H9 (cell line): ENCODE results near the gene CEP250. TPM values are rescaled to one million over a fixed set of nuclear protein-coding genes. Genes with fewer than 3 reads are reported as not detected.

Source experiments
- DNase-seq: peaks from one replicate; pipeline ENCODE4 v3.0.0-alpha.2; 2017
- H2AFZ ChIP-seq: one replicate; pipeline ENCODE4 v1.6.1; 2013; ENCODE audit warnings: mild to moderate bottlenecking, low read length, control low read depth, moderate library complexity
- H2AK5ac ChIP-seq: 2 replicates; pipeline ENCODE4 v1.6.1; 2013; ENCODE audit warnings: low read length, control low read depth, mixed read lengths; ENCODE audit not compliant: insufficient read length
- H2BK120ac ChIP-seq: one replicate; pipeline ENCODE4 v1.6.1; 2013; ENCODE audit warnings: low read depth, mild to moderate bottlenecking, low read length, control low read depth, inconsistent platforms; ENCODE audit not compliant: poor library complexity, severe bottlenecking
- H2BK12ac ChIP-seq: 2 replicates; pipeline ENCODE4 v1.6.1; 2013; ENCODE audit warnings: low read length, control low read depth, mixed read lengths, low read depth; ENCODE audit not compliant: insufficient read length
- H2BK15ac ChIP-seq: 2 replicates; pipeline ENCODE4 v1.6.1; 2013; ENCODE audit warnings: low read depth, low read length, control low read depth
- H2BK20ac ChIP-seq: one replicate; pipeline ENCODE4 v1.6.1; 2013; ENCODE audit warnings: low read depth, mild to moderate bottlenecking, low read length, control low read depth, inconsistent platforms; ENCODE audit not compliant: poor library complexity, severe bottlenecking
- H2BK5ac ChIP-seq: 2 replicates; pipeline ENCODE4 v1.6.1; 2013; ENCODE audit warnings: low read length, control low read depth, mixed read lengths; ENCODE audit not compliant: insufficient read length
- H3K14ac ChIP-seq: 2 replicates; pipeline ENCODE4 v1.6.1; 2013; ENCODE audit warnings: low read length, control low read depth; ENCODE audit not compliant: insufficient read depth
- H3K18ac ChIP-seq: 2 replicates; pipeline ENCODE4 v1.6.1; 2013; ENCODE audit warnings: low read depth, mild to moderate bottlenecking, mixed read lengths, low read length, control low read depth; ENCODE audit not compliant: insufficient read length
- H3K23ac ChIP-seq: 2 replicates; pipeline ENCODE4 v1.6.1; 2013; ENCODE audit warnings: low read length, control low read depth, mixed read lengths, low read depth; ENCODE audit not compliant: insufficient read length
- H3K23me2 ChIP-seq: 2 replicates; pipeline ENCODE4 v1.6.1; 2013; ENCODE audit warnings: low read depth, mild to moderate bottlenecking, mixed read lengths, low read length, control low read depth; ENCODE audit not compliant: insufficient read length, poor library complexity, severe bottlenecking
- H3K27ac ChIP-seq: 2 replicates; pipeline ENCODE4 v1.5.1; 2013; ENCODE audit warnings: low read length, control low read depth, mixed read lengths, low read depth; ENCODE audit not compliant: insufficient read length
- H3K27me3 ChIP-seq: 2 replicates; pipeline ENCODE4 v1.6.1; 2013; ENCODE audit warnings: low read length, control low read depth, inconsistent platforms; ENCODE audit not compliant: insufficient read depth
- H3K4ac ChIP-seq: 2 replicates; pipeline ENCODE4 v1.6.1; 2013; ENCODE audit warnings: low read depth, mild to moderate bottlenecking, control low read depth, inconsistent platforms, low read length, moderate library complexity
- H3K4me1 ChIP-seq: 2 replicates; pipeline ENCODE4 v1.6.1; 2013; ENCODE audit warnings: low read length, control low read depth, inconsistent platforms; ENCODE audit not compliant: insufficient read depth
- H3K4me2 ChIP-seq: 2 replicates; pipeline ENCODE4 v1.6.1; 2013; ENCODE audit warnings: low read length, control low read depth, mixed read lengths; ENCODE audit not compliant: insufficient read length, insufficient read depth
- H3K56ac ChIP-seq: 2 replicates; pipeline ENCODE4 v1.6.1; 2013; ENCODE audit warnings: low read depth, mild to moderate bottlenecking, mixed read lengths, low read length, control low read depth; ENCODE audit not compliant: insufficient read length
- H3K79me1 ChIP-seq: 2 replicates; pipeline ENCODE4 v1.6.1; 2013; ENCODE audit warnings: low read depth, mild to moderate bottlenecking, moderate library complexity, low read length, control low read depth, inconsistent platforms; ENCODE audit not compliant: insufficient read depth, poor library complexity, severe bottlenecking
- H3K79me2 ChIP-seq: 2 replicates; pipeline ENCODE4 v1.6.1; 2013; ENCODE audit warnings: low read length, control low read depth, inconsistent platforms; ENCODE audit not compliant: insufficient read depth
- H3K9ac ChIP-seq: 2 replicates; pipeline ENCODE4 v1.6.1; 2013; ENCODE audit warnings: low read length, control low read depth, mixed read lengths; ENCODE audit not compliant: insufficient read length; ENCODE audit errors: extremely low read depth
- H3K9me3 ChIP-seq: one replicate; pipeline ENCODE4 v1.6.1; 2013; ENCODE audit warnings: low read depth, low read length, inconsistent platforms; ENCODE audit not compliant: control insufficient read depth
- H3T11ph ChIP-seq: one replicate; pipeline ENCODE4 v1.6.1; 2013; ENCODE audit warnings: mild to moderate bottlenecking, low read length, control low read depth, inconsistent platforms
- H4K20me1 ChIP-seq: one replicate; pipeline ENCODE4 v1.6.1; 2013; ENCODE audit not compliant: control insufficient read depth, insufficient read length, insufficient read depth
- H4K5ac ChIP-seq: 2 replicates; pipeline ENCODE4 v1.6.1; 2013; ENCODE audit warnings: low read depth, mild to moderate bottlenecking, mixed read lengths, low read length, control low read depth; ENCODE audit not compliant: insufficient read length
- H4K8ac ChIP-seq: replicated peaks from 2 replicates; pipeline ENCODE4 v1.6.1; 2013; ENCODE audit warnings: low read length, control low read depth, mixed read lengths, low read depth; ENCODE audit not compliant: insufficient read length
- H4K91ac ChIP-seq: 2 replicates; pipeline ENCODE4 v1.6.1; 2013; ENCODE audit warnings: low read depth, mild to moderate bottlenecking, moderate library complexity, mixed read lengths, low read length, control low read depth; ENCODE audit not compliant: insufficient read length
- H3K27ac Mint-ChIP-seq, 3 experiments: 2 replicates in 2 of 3; 3 replicates in 1 of 3; pipeline ENCODE4 v1.8.0; 2020 to 2021; ENCODE audit warnings: mixed read lengths in 3 of 3, mild to moderate bottlenecking in 1 of 3, moderate library complexity in 1 of 3
- H3K27me3 Mint-ChIP-seq: 2 replicates; pipeline ENCODE4 v1.8.0; 2021; ENCODE audit warnings: low read depth, mild to moderate bottlenecking, moderate library complexity, mixed read lengths
- H3K36me3 Mint-ChIP-seq, 3 experiments: 2 replicates in 2 of 3; 3 replicates in 1 of 3; pipeline ENCODE4 v1.8.0; 2020 to 2021; ENCODE audit warnings: low read depth in 3 of 3, mixed read lengths in 3 of 3; ENCODE audit not compliant: insufficient read depth in 1 of 3
- H3K4me1 Mint-ChIP-seq, 2 experiments: 2 replicates each; pipeline ENCODE4 v1.8.0; 2020; ENCODE audit warnings: mixed read lengths in 2 of 2
- H3K4me3 Mint-ChIP-seq, 2 experiments: 2 replicates in 1 of 2; 3 replicates in 1 of 2; pipeline ENCODE4 v1.8.0; 2020 to 2021; ENCODE audit warnings: mild to moderate bottlenecking in 2 of 2, mixed read lengths in 2 of 2, moderate library complexity in 1 of 2
- H3K9me3 Mint-ChIP-seq, 2 experiments: 2 replicates in 1 of 2; 3 replicates in 1 of 2; pipeline ENCODE4 v1.8.0; 2020; ENCODE audit warnings: mild to moderate bottlenecking in 2 of 2, mixed read lengths in 2 of 2, moderate library complexity in 1 of 2
- WGBS: extraction: QIAGEN DNeasy Blood & Tissue Kit; methylation state at CpG from one replicate; pipeline ENCODE4 v1.1.7; 2013; ENCODE audit warnings: missing lambda C conversion rate, low lambda C conversion rate, mixed read lengths; ENCODE audit not compliant: insufficient read length; ENCODE audit errors: extremely low coverage; 5-methylcytosine and 5-hydroxymethylcytosine counted together
- total RNA-seq: library from RNA; stranded (reverse); gene quantifications from 2 replicates; pipeline ENCODE4 v1.2.1, GENCODE V29; 2021
- TF ChIP-seq, protein P1 (sequence below): fragments of 200-600 bp; sonication (generic); conservative IDR thresholded peaks from 3 replicates; pipeline ENCODE4 v1.8.0; 2021; ENCODE audit warnings: antibody characterized with exemption, mild to moderate bottlenecking

CEP250 gene
- total RNA-seq, 1 experiment from 2014 or later, result 29.8 TPM

DNA sequence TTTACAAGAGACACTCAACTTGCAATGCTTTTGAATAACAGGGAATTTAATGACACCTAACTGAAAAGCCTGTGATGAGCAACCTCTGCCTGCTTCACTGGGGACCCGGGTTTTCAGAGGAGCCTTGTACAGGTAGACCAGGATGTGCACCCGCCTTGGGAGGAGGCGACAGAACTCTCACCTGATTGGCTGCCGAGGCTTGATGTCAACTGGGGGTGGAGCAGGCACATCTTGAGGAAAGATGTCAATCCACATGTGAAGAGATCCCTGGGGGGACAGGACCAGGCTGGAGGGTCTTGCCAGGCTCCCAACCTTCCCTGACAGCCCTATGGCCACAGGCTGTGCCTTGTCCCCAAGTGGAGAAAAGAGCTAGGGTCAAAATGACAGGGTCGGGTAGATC lies 106.3 kb downstream of the CEP250 start:
- Histone ChIP-seq H3K27me3 (no peaks in the 10 kb centered on the region), H2AFZ (no peak overlapping the region), H3K9ac (no peak overlapping the region), H3K79me2 (no peaks in the 10 kb centered on the region), H2BK5ac (no peak overlapping the region), H2BK15ac (no peak overlapping the region), H3T11ph (no peak overlapping the region), H3K4me1 (no peaks in the 10 kb centered on the region), H4K91ac (no peak overlapping the region), H4K5ac (no peak overlapping the region), H2BK120ac (no peak overlapping the region), H3K9me3 (no peaks in the 10 kb centered on the region), H3K14ac (no peak overlapping the region), H2BK20ac (no peak overlapping the region), H2AK5ac (no peak overlapping the region), H3K56ac (no peak overlapping the region), H3K23ac (no peak overlapping the region), H4K20me1 (no peaks in the 10 kb centered on the region), H2BK12ac (no peak overlapping the region), H3K4me2 (no peak overlapping the region), H3K18ac (no peak overlapping the region), H3K4ac (no peak overlapping the region), H3K79me1 (no peaks in the 10 kb centered on the region), H4K8ac (no peak overlapping the region), H3K23me2 (no peaks in the 10 kb centered on the region), H3K27ac (no peak overlapping the region)
- TF ChIP-seq, protein P1, sequence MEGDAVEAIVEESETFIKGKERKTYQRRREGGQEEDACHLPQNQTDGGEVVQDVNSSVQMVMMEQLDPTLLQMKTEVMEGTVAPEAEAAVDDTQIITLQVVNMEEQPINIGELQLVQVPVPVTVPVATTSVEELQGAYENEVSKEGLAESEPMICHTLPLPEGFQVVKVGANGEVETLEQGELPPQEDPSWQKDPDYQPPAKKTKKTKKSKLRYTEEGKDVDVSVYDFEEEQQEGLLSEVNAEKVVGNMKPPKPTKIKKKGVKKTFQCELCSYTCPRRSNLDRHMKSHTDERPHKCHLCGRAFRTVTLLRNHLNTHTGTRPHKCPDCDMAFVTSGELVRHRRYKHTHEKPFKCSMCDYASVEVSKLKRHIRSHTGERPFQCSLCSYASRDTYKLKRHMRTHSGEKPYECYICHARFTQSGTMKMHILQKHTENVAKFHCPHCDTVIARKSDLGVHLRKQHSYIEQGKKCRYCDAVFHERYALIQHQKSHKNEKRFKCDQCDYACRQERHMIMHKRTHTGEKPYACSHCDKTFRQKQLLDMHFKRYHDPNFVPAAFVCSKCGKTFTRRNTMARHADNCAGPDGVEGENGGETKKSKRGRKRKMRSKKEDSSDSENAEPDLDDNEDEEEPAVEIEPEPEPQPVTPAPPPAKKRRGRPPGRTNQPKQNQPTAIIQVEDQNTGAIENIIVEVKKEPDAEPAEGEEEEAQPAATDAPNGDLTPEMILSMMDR, result no peak
- Mint-ChIP-seq H3K27me3 (peaks cover 3% of the 10 kb centered on the region), H3K4me1 (peaks cover 7 to 13% of the 10 kb centered on the region in 2 experiments), H3K27ac (peak overlapping the region in 2 of 3 experiments; percentile 55 to 85; a peak in 4 of 7 replicates), H3K36me3 (peaks cover 11 to 21% (median 20%) of the 10 kb centered on the region in 3 experiments), H3K4me3 (no peak overlapping the region), H3K9me3 (no peaks in the 10 kb centered on the region)
- DNase-seq, result peak; percentile 52
- no CpG with 5 or more reads among the region's 5 CpGs for WGBS
